H7 (cell line): ENCODE results near the gene POLD3. TPM values are rescaled to one million over a fixed set of nuclear protein-coding genes. Genes with fewer than 3 reads are reported as not detected.

Experiments
- DNase-seq: peaks from one replicate; pipeline ENCODE4 v3.0.0; 2012
- H3K27me3 ChIP-seq: 2 replicates; pipeline ENCODE4 v1.6.0; 2011; ENCODE audit warnings: mild to moderate bottlenecking, low read length; ENCODE audit not compliant: control insufficient read depth, insufficient read depth
- H3K36me3 ChIP-seq: replicated peaks from 2 replicates; pipeline ENCODE4 v1.5.1; 2011; ENCODE audit warnings: low read length; ENCODE audit not compliant: control insufficient read depth, insufficient read depth
- H3K4me3 ChIP-seq: 2 replicates; pipeline ENCODE4 v1.5.1; 2011; ENCODE audit warnings: low read depth, mild to moderate bottlenecking, control low read depth, low read length, moderate library complexity; ENCODE audit not compliant: insufficient read depth
- total RNA-seq: library from RNA; depleted of rRNA; stranded (reverse); fragments of >200 nt; shearing (Covaris generic); gene quantifications from 2 replicates; pipeline ENCODE4 v1.2.3, GENCODE V29; 2014

The POLD3 gene
- total RNA-seq, 1 experiment from 2014 or later, result 31.8 TPM

DNA sequence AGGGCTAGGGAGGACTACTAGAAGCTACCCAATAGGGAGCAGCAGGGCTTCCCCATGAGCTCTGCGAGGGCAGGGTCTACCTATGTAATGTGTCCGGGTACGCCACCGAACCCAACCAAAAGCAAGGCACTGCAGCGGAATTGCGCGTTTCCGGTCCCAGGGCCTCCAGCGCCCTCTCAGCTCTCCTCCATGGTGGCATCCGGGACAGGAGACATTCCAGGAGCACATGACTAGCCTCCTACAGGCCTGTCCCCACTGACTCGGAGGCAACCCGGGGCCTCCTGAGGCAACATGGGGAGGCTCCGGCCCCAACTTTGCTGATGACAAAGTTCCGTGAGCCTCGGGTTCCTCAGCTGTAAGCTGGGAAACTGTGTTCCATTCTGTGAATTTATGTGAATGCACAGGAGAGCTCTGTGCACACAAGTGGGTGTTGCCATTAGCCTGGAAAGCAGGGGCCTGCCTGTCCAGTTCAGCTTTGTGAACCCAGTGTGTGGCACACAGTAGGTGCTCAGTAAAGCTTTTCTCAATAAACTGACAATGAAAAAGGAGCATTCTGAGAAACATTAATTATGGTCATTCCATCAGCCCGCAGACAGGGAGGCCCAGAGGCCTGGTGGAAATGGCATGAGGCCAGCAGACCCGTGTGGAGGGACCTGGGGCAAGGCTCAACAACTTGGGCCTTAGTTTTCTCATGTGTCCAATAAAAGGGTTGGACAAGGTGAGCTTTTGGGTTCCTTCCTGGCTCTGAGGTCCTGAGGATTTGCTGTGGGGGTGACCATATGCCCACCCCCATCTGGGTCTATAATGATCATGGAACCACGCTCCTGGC is 88.5 kb downstream of the POLD3 start:
- no peak for DNase-seq

DNA sequence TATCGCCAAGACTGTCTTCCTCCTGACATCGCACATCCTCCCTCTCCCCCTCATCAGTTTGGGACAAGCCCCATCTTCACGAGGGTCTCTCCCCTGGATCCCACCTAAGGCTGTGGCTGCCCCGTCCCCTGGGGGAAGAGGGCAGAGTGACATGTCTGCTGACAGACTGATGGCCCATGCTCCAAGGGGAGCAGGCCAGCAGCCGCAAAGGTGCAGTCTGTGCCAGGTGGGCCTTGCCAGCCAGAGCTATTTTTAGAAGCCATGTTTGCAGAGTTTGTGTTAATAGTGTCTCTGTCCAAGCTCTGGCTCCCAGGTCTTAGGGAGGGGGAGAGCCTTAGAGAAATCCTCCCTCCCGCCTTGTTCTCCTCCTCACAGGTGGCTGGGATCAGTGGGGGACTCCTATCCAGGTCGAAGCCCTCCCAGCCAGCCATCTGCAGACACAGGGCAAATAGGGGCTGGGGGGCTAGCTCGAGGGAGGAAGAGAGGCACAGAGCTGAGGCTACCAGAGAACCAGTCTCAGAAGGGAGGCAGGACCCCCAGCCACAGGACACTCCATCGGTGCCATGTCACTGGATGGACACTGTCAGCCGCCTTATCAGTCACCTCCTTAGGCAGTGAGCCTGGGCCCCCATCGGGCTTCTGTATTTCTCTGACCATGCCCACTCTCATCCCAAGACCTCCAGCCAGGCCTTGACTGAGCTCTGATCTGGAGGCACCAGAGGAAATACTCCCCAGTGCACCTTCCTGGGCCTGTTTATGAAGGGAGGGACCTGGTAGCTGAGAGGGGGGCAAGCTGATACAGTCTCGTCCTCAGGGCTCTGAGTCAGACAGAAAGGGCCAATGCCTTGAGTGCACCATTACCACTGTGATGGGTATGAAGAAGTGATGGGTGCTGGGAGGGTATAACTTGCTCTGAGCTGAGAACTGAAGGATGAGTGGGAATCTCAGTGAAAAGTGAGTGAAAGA is 89.6 kb downstream of the POLD3 start:
- H3K4me3 ChIP-seq, result no peak overlapping the region
- H3K36me3 ChIP-seq, result no peaks in the 10 kb centered on the region
- H3K27me3 ChIP-seq, result no peaks in the 10 kb centered on the region
- no peak for DNase-seq

More for the DNA sequence above, 88.5 kb downstream of the POLD3 start:
- Histone ChIP-seq H3K4me3 (no peak overlapping the region), H3K36me3 (no peaks in the 10 kb centered on the region), H3K27me3 (no peaks in the 10 kb centered on the region)

DNA sequence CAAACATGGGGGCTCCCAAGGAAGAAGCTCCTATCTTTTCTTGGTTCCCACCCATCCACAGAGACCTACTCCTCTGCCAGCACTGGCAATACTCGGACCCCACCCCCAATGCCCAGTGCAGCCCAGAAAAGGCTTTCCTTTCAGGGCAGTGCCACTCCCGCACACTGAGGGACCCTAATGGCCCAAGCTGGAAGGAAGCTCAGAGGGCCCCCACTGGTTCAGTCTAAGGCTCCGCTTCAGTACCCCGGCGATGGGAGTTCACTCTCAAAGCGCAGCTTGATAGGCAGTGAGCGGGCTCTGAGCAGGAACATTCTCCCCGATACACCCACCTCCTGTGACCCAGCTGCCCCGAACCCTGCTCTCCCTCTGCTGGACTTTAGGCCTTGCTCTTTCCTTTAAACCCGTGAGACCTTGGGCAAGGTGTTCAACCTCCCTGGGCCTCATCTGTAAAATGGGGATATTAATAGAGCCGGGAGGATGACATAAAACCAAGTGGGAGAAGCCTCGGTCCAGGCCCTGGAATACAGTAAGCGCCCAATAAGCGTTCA is 90.4 kb downstream of the POLD3 start:
- no peaks in the 10 kb centered on the region for H3K27me3 ChIP-seq
- peak; percentile 61 for DNase-seq
- peak overlapping the region; percentile 21; the same call in 1 of the 2 replicates for H3K4me3 ChIP-seq
- no peaks in the 10 kb centered on the region for H3K36me3 ChIP-seq

DNA sequence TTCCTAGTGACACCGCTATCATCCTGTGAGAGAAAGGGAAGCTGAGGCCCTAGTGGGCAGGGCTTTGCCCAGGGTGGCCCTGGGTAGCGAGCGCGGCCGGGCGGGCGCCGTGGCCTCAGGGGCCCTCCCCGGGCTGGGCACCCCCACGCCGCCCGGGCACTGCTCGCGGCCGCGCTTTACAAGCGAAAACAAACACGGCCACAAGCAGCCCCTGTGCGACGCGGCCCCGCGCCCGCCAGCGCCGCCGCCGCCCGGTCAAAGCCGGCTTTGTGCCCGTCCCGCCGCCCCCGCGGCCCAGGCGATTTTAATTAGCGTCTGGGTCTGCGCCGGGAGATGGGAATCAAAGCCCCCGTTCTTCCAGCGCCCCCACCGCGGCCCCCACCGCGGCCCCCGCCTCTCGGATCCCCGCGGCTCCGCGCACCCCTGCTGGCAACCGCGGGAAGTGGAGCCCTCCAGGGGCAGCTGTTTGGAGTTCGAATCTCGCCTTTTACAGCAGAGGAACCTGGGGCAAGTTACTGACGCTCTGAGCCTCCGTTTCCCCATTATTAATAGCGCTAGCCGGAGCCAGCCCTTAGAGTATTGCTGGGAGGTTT is 91.0 kb downstream of the POLD3 start:
- peak; percentile 89 for DNase-seq
- H3K27me3 ChIP-seq, result no peaks in the 10 kb centered on the region
- peak overlapping the region; percentile 21; the same call in 1 of the 2 replicates for H3K4me3 ChIP-seq
- H3K36me3 ChIP-seq, result no peaks in the 10 kb centered on the region

DNA sequence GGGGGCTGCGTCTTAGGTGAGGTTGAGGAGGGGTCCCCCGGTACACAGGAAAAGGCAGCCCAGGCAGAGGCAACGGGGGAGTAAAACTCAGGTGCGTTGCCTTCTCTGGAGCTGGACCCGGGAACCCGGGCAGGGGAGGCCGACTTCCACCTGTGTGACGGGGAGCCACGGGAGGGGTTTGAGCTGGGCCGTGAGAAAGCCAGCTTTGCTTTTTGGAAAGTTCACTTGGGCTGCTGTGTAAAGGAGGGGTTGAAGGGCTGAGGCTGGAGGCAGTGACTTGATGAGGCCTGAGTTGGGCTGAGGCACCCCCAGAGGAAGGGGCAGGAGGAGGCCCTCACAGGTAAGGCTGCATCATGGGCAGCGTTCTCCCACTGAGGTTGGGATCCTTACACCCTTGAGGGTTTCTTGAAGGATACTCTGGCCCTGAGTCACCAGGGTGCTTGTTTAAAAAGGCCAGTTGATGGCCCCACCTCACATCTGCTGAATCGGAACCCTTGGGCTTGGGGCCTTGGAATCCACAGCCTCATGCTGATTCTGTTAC is 91.6 kb downstream of the POLD3 start:
- Histone ChIP-seq H3K4me3 (no peak overlapping the region), H3K36me3 (no peaks in the 10 kb centered on the region), H3K27me3 (no peaks in the 10 kb centered on the region)
- DNase-seq, result peak; percentile 66

DNA sequence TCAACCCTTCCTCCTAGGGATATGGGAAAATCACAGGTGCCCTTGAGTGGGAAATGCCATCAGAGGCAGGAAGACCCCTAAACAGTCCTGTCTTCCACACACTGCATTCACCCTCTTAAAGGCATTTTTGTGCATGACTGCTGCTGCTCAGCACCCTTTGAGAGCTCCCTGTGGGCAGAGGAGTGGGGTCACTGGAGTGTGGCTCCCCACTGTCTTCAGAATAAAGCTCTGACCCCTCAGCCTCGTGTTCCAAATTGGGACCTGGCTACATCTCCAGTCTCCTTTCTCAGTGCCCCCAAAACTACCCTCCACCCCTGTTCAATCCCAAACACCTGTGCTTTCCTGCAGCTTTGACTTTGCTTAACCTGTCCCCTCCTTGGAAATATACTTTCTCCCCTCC is 92.3 kb downstream of the POLD3 start:
- no peak overlapping the region for H3K4me3 ChIP-seq
- no peaks in the 10 kb centered on the region for H3K27me3 ChIP-seq
- no peaks in the 10 kb centered on the region for H3K36me3 ChIP-seq
- DNase-seq, result peak; percentile 10

DNA sequence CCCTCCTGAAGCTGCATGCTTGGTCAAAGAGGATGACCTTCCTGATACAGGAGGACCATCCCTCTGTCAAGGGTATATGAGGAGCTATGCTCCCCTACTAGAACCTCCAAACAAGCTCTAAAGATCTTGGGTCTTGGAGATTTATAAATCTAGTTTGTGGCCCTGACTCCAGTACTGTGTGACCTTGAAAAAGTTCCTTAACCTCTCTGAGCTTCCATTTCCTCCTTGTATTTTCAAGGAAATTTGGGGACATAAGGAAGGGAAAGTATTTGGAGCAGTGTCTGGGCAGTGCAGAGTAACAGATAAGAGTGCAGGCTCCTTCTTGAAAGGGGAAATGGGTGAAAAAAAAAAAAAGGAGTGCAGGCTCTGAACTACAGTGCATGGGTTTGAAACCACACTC is 93.0 kb downstream of the POLD3 start:
- Histone ChIP-seq H3K27me3 (no peaks in the 10 kb centered on the region), H3K4me3 (no peak overlapping the region), H3K36me3 (no peaks in the 10 kb centered on the region)
- no peak for DNase-seq

DNA sequence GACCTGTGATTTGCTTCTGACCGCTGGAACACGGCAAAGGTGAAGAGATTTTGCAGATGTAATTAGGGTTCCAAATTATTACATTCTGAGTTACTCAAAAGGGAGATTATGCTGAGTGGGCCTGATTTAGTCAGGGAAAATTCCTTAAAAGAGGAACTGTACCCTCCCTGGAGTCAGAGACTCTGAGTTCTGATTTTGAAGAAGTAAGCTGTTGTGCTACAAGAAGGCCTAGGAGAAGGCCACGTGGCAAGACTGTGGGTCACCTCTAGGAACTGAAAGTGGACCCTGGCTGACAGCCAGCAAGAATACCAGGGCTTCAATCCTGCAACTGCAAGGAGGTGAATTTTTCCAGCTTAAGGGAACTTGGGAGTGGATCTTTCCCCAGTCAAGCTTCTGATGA is 93.5 kb downstream of the POLD3 start:
- DNase-seq, result no peak
- H3K36me3 ChIP-seq, result no peaks in the 10 kb centered on the region
- H3K27me3 ChIP-seq, result no peaks in the 10 kb centered on the region
- H3K4me3 ChIP-seq, result no peak overlapping the region

DNA sequence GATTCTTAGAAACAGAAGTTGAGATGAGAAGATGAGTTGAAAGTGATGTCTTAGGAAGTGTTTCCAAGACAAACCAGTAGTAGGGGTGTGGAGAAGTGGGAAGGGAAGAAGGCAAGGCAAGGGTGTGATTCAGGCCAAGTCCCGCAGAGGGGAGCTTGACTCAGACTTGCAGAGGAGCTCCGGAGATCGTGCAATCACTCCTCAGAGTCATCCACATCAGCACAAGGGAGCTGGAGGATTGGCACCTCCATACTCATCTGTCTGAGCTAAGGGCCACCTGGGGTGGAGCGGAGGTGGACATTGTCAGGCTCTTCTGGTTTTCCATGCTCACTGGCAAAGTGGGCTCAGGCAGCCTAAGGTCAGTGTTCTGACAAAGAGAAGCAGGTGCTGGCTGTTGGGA is 94.4 kb downstream of the POLD3 start:
- no peaks in the 10 kb centered on the region for H3K27me3 ChIP-seq
- no peak for DNase-seq
- no peak overlapping the region for H3K4me3 ChIP-seq
- no peaks in the 10 kb centered on the region for H3K36me3 ChIP-seq

DNA sequence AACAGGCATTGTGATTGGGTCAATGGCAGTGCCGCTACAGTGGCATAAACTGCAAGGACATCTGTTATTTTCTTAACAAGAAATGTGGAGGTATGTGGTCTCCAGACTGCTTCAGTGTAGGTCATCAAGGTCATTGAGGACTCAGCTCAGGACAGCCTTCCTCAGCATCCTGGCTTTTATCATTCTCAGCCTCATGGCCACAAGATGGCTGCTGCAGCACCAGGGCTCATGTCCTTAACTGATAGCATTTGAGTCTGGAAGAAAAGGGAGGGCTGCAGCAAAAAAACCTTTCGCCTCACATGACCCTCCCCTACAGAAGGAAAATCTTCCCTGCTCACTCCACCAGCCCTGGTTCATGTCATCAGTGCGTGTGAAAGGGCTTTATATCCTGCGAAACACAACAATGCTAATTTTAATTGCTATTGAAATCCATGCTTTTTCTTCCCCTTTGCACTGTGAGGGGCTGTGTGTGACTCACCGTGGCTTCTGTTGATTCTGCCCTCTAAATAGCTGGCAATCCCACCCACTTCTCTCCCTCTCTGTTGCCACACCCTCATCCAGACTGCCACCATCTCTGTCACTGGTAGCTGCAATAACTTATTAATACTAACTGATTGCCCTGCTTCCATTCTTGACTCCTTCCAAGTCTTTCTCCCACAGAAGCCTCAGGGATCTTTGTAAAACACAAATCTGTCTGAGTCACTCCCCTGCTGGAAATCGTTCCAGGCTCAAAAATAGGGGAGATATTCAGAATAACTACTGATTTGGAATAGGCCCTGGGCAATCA is 95.0 kb downstream of the POLD3 start:
- Histone ChIP-seq H3K27me3 (no peaks in the 10 kb centered on the region), H3K36me3 (no peaks in the 10 kb centered on the region), H3K4me3 (no peak overlapping the region)
- DNase-seq, result no peak

DNA sequence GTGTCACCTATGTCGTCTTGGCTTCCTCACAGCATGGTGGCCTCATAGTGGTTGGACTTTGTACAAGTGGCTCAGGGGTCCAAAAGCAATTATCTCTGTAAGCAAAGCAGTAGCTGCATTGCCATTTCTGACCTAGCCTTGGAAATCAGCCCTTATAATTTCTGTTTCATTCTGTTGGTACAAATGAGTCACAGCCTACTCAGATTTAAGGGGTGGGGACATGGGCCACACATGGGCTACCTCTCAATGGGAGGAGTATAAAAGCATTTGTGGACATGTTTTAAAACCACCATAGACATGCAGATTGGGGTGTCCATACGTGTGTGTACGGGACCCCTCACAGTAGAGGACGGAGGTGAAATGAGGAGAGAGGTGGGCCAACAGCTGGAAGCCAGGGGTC is 97.3 kb downstream of the POLD3 start:
- DNase-seq, result no peak
- H3K27me3 ChIP-seq, result no peaks in the 10 kb centered on the region
- no peaks in the 10 kb centered on the region for H3K36me3 ChIP-seq
- no peak overlapping the region for H3K4me3 ChIP-seq

DNA sequence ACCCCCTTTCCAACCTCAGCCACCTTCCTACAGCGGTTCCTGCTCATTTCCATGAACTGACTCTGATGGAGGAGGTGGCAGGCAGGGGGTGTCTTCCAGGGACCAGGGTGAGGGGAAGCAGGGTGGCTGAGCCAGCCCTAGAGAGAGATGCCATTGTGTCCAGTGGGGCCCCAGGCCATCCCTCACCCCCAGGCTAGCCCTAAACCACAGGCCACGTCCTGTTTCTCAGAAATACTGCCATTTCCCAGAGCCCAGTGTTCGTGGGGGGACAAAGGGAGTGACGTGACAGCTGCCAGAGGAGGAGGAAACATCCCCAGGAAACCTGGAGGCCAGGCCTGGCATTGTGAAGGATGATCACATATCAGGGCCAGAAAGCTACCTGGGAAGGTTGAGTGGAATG is 99.4 kb downstream of the POLD3 start:
- H3K4me3 ChIP-seq, result no peak overlapping the region
- H3K36me3 ChIP-seq, result no peaks in the 10 kb centered on the region
- no peaks in the 10 kb centered on the region for H3K27me3 ChIP-seq
- DNase-seq, result peak; percentile 33
